Measurements from ENCODE around the gene SMIM10L2A. TPM values are rescaled to one million over a fixed set of nuclear protein-coding genes. Genes with fewer than 3 reads are reported as not detected.

SMIM10L2A gene
- total and polyA plus RNA-seq, 10 of the 15 experiments (the other 5 are each of a cell fraction or from before 2014, with no cell fraction given): 0.02 to 0.05 (median 0.03) TPM; not detected in 7

GRCh38 chrX:135434258-135435138, 12.8 kb downstream of the SMIM10L2A start:
- Histone ChIP-seq H3K9ac (ENCODE audit: control insufficient read depth, insufficient read depth, low read length) (no peak overlapping the region), H3K27me3 (replicated peaks in 1 of 2; ENCODE audit: control insufficient read depth in 2 of 2, insufficient read depth in 2 of 2, low read length in 1 of 2) (no peaks in the 10 kb centered on the region; a peak in 1 of 4 replicates), H2AFZ (ENCODE audit: control insufficient read depth, low read depth, low read length) (no peak overlapping the region), H3K9me3 (replicated peaks; ENCODE audit: control insufficient read depth, insufficient read depth, low read length) (no peaks in the 10 kb centered on the region; the same call in 2 of the 3 replicates), H3K4me1 (ENCODE audit: control insufficient read depth, insufficient read depth, low read length) (no peaks in the 10 kb centered on the region), H3K4me3 (no peak overlapping the region), H3K36me3 (ENCODE audit: control insufficient read depth in 2 of 2, insufficient read depth in 2 of 2, low read length in 1 of 2) (no peaks in the 10 kb centered on the region), H3K79me2 (ENCODE audit: control insufficient read depth, insufficient read depth, low read length) (no peaks in the 10 kb centered on the region), H4K20me1 (ENCODE audit: control insufficient read depth, insufficient read depth) (no peaks in the 10 kb centered on the region), H3K4me2 (ENCODE audit: control insufficient read depth, insufficient read depth) (no peak overlapping the region), H3K27ac (ENCODE audit: control insufficient read depth, insufficient read depth) (no peak overlapping the region)
- 65% methylated on average over 49 of the region's 49 CpGs for WGBS (ENCODE audit: insufficient coverage, insufficient replicate concordance, low lambda C conversion rate, missing lambda C conversion rate)
- ChIA-PET POLR2A (interaction anchor here (0.5 kb wide), 1 partner anchor 742 kb away, joined by 3 read pairs; no protein-coding TSS in a partner anchor), RAD21 (ENCODE audit: unreplicated experiment) (no interaction called here), CTCF (no interaction called here), SMC1A (ENCODE audit: uncharacterized antibody, unreplicated experiment) (no interaction called here)
- no TSS peak for BruUV-seq (replicated peaks)
- no peak for TF ChIP-seq IRF3 (IDR thresholded peaks at IDR 0.05)
- TF ChIP-seq MXI1 (IDR thresholded peaks at IDR 0.05; ENCODE audit: low read depth, low read length): no peak
- no peak for TF ChIP-seq SKIL (IDR thresholded peaks at IDR 0.05; ENCODE audit: low read depth, poor library complexity, severe bottlenecking)
- TF ChIP-seq ZBED1 (IDR thresholded peaks at IDR 0.05; ENCODE audit: borderline replicate concordance): no peak
- no peak for TF ChIP-seq ZNF274 (IDR thresholded peaks at IDR 0.05; ENCODE audit: insufficient read depth, insufficient read length)
- TF ChIP-seq NR2C1 (IDR thresholded peaks at IDR 0.05): no peak
- no peak for TF ChIP-seq BRCA1 (IDR thresholded peaks at IDR 0.05; ENCODE audit: low read depth, low read length)
- TF ChIP-seq FOXM1 (IDR thresholded peaks at IDR 0.05; ENCODE audit: low read depth, low read length): no peak
- TF ChIP-seq STAT3 (IDR thresholded peaks at IDR 0.05; ENCODE audit: low read depth, low read length): no peak
- no peak for TF ChIP-seq MYB (IDR thresholded peaks at IDR 0.05; ENCODE audit: borderline replicate concordance, low read depth, low read length)
- DNase-seq (ENCODE audit: low read depth, low spot score) (no peak), FAIRE-seq (no peak), ATAC-seq (no peak)
- in situ Hi-C loops (cut with MboI) (no loop called here), intact Hi-C loops (cut with micrococcal nuclease; ENCODE audit: unreplicated experiment) (no loop called here)
